GM10266 (cell line): ENCODE data around the gene VANGL2.

Experiments
- DNase-seq: peaks from one replicate; pipeline ENCODE4 v3.0.0; 2012; ENCODE audit errors: extremely low spot score
- TF ChIP-seq, protein P1 (sequence below): IDR thresholded peaks from 2 replicates; pipeline ENCODE4 v1.5.1; 2012; ENCODE audit warnings: mild to moderate bottlenecking, low read depth; ENCODE audit not compliant: control insufficient read depth, insufficient read depth; ENCODE audit errors: missing control alignments

VANGL2 gene

GRCh38 chr1:160437432-160438316 lies 37.3 kb downstream of the VANGL2 start:
- TF ChIP-seq, protein P1, sequence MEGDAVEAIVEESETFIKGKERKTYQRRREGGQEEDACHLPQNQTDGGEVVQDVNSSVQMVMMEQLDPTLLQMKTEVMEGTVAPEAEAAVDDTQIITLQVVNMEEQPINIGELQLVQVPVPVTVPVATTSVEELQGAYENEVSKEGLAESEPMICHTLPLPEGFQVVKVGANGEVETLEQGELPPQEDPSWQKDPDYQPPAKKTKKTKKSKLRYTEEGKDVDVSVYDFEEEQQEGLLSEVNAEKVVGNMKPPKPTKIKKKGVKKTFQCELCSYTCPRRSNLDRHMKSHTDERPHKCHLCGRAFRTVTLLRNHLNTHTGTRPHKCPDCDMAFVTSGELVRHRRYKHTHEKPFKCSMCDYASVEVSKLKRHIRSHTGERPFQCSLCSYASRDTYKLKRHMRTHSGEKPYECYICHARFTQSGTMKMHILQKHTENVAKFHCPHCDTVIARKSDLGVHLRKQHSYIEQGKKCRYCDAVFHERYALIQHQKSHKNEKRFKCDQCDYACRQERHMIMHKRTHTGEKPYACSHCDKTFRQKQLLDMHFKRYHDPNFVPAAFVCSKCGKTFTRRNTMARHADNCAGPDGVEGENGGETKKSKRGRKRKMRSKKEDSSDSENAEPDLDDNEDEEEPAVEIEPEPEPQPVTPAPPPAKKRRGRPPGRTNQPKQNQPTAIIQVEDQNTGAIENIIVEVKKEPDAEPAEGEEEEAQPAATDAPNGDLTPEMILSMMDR, result no peak

GRCh38 chr1:160438317-160438918 lies 38.1 kb downstream of the VANGL2 start:
- TF ChIP-seq, protein P1, result no peak
- DNase-seq, result no peak

More at GRCh38 chr1:160437432-160438316, 37.3 kb downstream of the VANGL2 start:
- no peak for DNase-seq

GRCh38 chr1:160438935-160439334 lies 38.6 kb downstream of the VANGL2 start:
- DNase-seq, result no peak
- TF ChIP-seq, protein P1, result no peak

DNA sequence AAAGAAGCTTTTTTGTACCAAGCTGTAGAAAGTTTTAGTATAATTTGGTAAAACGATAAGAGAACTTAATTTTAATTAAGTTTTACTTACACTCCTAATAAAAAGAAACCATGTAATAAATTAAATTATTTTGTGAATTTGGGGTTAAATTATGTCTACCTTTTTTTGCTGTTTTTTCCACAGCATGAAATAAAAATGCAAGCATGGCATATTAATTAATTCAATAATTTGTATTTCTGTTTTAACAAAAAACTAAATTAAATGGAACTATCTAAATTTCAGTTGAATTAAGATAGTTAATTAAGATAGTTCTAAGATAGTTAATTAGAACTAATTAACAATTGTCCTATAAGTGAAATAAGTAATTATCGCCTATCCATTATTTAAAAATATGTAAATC lies 39.4 kb downstream of the VANGL2 start:
- DNase-seq, result no peak
- TF ChIP-seq, protein P1, result no peak

- no peak for DNase-seq
- TF ChIP-seq, protein P1, result no peak
Measured at GRCh38 chr1:160446945-160447600, 46.7 kb downstream of the VANGL2 start.

DNA sequence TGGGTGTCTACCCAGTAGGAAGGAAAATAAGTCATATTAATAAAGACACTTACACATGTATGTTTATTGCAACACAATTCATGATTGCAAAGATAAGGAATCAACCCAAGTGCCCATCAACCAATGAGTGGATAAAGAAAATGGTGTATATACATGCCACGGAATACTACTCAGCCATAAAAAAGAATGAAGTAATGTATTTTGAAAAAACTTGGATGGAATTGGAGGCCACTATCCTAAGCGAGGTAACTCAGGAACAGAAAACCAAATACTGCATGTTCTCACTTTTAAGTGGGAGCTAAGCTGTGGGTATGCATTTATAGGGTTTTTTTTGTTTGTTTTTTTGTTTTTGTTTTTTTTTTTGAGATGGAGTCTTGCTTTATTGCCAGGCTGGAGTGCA lies 49.1 kb downstream of the VANGL2 start:
- TF ChIP-seq, protein P1, result no peak
- no peak for DNase-seq
